ENCODE results near the gene SPTBN1. TPM values are rescaled to one million over a fixed set of nuclear protein-coding genes. Genes with fewer than 3 reads are reported as not detected.

Gene SPTBN1
- total and polyA plus RNA-seq, 5 donors, result 141 to 348 (median 331) TPM

- ATAC-seq (no peak), DNase-seq (no peak)
- Histone ChIP-seq H3K9me3 (ENCODE audit: control insufficient read depth, low read length) (no peaks in the 10 kb centered on the region), H3K27ac (ENCODE audit: low read length) (no peak overlapping the region), H3K4me3 (ENCODE audit: low read length) (no peak overlapping the region), H3K4me1 (ENCODE audit: control insufficient read depth, insufficient read depth, low read length) (no peaks in the 10 kb centered on the region), H3K27me3 (ENCODE audit: control insufficient read depth, insufficient read depth) (no peaks in the 10 kb centered on the region)
- 93% methylated on average over 4 of the region's 4 CpGs for WGBS
- intact Hi-C loops (cut with DNase I), result loop anchor here in 1 of 4 donors (10.0 kb wide), 1 partner anchor 124 kb away; no protein-coding TSS in a partner anchor
Observed at GRCh38 chr2:54649191-54649590, 193.1 kb downstream of the SPTBN1 start.

- H3K4me1 ChIP-seq (ENCODE audit: control insufficient read depth, insufficient read depth, low read length), result no peaks in the 10 kb centered on the region
- no peak for DNase-seq
- no peaks in the 10 kb centered on the region for H3K9me3 ChIP-seq (ENCODE audit: control insufficient read depth, low read length)
- no peak for ATAC-seq
- WGBS, result 94% methylated on average over 12 of the region's 12 CpGs
- H3K4me3 ChIP-seq (ENCODE audit: low read length), result no peak overlapping the region
- intact Hi-C loops (cut with DNase I), result loop anchor here in 1 of 4 donors (10.0 kb wide), 1 partner anchor 125 kb away; no protein-coding TSS in a partner anchor
- no peaks in the 10 kb centered on the region for H3K27me3 ChIP-seq (ENCODE audit: control insufficient read depth, insufficient read depth)
- no peak overlapping the region for H3K27ac ChIP-seq (ENCODE audit: low read length)
Observed at GRCh38 chr2:54649633-54650032, 193.5 kb downstream of the SPTBN1 start.

GRCh38 chr2:54650612-54651011 lies 194.5 kb downstream of the SPTBN1 start:
- Histone ChIP-seq H3K27ac (ENCODE audit: low read length) (no peak overlapping the region), H3K27me3 (ENCODE audit: control insufficient read depth, insufficient read depth) (no peaks in the 10 kb centered on the region), H3K4me1 (ENCODE audit: control insufficient read depth, insufficient read depth, low read length) (no peaks in the 10 kb centered on the region), H3K9me3 (ENCODE audit: control insufficient read depth, low read length) (no peaks in the 10 kb centered on the region), H3K4me3 (ENCODE audit: low read length) (no peak overlapping the region)
- DNase-seq (no peak), ATAC-seq (no peak)
- intact Hi-C loops (cut with DNase I), result no loop called here
- WGBS, result 95% methylated on average over 2 of the region's 2 CpGs

GRCh38 chr2:54651291-54651690 lies 195.2 kb downstream of the SPTBN1 start:
- ATAC-seq (no peak), DNase-seq (no peak)
- Histone ChIP-seq H3K27me3 (ENCODE audit: control insufficient read depth, insufficient read depth) (no peaks in the 10 kb centered on the region), H3K4me3 (ENCODE audit: low read length) (no peak overlapping the region), H3K9me3 (ENCODE audit: control insufficient read depth, low read length) (no peaks in the 10 kb centered on the region), H3K27ac (ENCODE audit: low read length) (no peak overlapping the region), H3K4me1 (ENCODE audit: control insufficient read depth, insufficient read depth, low read length) (no peaks in the 10 kb centered on the region)
- intact Hi-C loops (cut with DNase I), result no loop called here
- 82% methylated on average over 5 of the region's 5 CpGs for WGBS

GRCh38 chr2:54652540-54652939 lies 196.4 kb downstream of the SPTBN1 start:
- H3K27me3 ChIP-seq (ENCODE audit: control insufficient read depth, insufficient read depth), result no peaks in the 10 kb centered on the region
- H3K4me1 ChIP-seq (ENCODE audit: control insufficient read depth, insufficient read depth, low read length), result no peaks in the 10 kb centered on the region
- ATAC-seq, result no peak
- no peak for DNase-seq
- intact Hi-C loops (cut with DNase I), result no loop called here
- 99% methylated on average over 1 of the region's 1 CpG for WGBS
- H3K4me3 ChIP-seq (ENCODE audit: low read length), result no peak overlapping the region
- no peak overlapping the region for H3K27ac ChIP-seq (ENCODE audit: low read length)
- no peaks in the 10 kb centered on the region for H3K9me3 ChIP-seq (ENCODE audit: control insufficient read depth, low read length)

- no peaks in the 10 kb centered on the region for H3K27me3 ChIP-seq (ENCODE audit: control insufficient read depth, insufficient read depth)
- DNase-seq (no peak), ATAC-seq (peak in 1 of 2 donors; percentile 6)
- H3K4me1 ChIP-seq (ENCODE audit: control insufficient read depth, insufficient read depth, low read length), result no peaks in the 10 kb centered on the region
- H3K4me3 ChIP-seq (ENCODE audit: low read length), result no peak overlapping the region
- intact Hi-C loops (cut with DNase I), result no loop called here
- H3K27ac ChIP-seq (ENCODE audit: low read length), result no peak overlapping the region
- WGBS, result 90% methylated on average over 26 of the region's 26 CpGs
- H3K9me3 ChIP-seq (ENCODE audit: control insufficient read depth, low read length), result no peaks in the 10 kb centered on the region
Observed at GRCh38 chr2:54653572-54654204, 197.6 kb downstream of the SPTBN1 start.

- 89% methylated on average over 14 of the region's 14 CpGs for WGBS
- Histone ChIP-seq H3K4me1 (ENCODE audit: control insufficient read depth, insufficient read depth, low read length) (no peaks in the 10 kb centered on the region), H3K4me3 (ENCODE audit: low read length) (no peak overlapping the region), H3K27ac (ENCODE audit: low read length) (no peak overlapping the region), H3K27me3 (ENCODE audit: control insufficient read depth, insufficient read depth) (no peaks in the 10 kb centered on the region), H3K9me3 (ENCODE audit: control insufficient read depth, low read length) (no peaks in the 10 kb centered on the region)
- intact Hi-C loops (cut with DNase I), result no loop called here
- no peak for DNase-seq
- ATAC-seq, result no peak
Observed at GRCh38 chr2:54655046-54655809, 199.1 kb downstream of the SPTBN1 start.

GRCh38 chr2:54656863-54657262 lies 200.7 kb downstream of the SPTBN1 start:
- no peaks in the 10 kb centered on the region for H3K9me3 ChIP-seq (ENCODE audit: control insufficient read depth, low read length)
- DNase-seq (no peak), ATAC-seq (no peak)
- no peak overlapping the region for H3K27ac ChIP-seq (ENCODE audit: low read length)
- no peaks in the 10 kb centered on the region for H3K4me1 ChIP-seq (ENCODE audit: control insufficient read depth, insufficient read depth, low read length)
- 81% methylated on average over 3 of the region's 3 CpGs for whole genome bisulfite sequencing
- intact Hi-C loops (cut with DNase I), result no loop called here
- no peaks in the 10 kb centered on the region for H3K27me3 ChIP-seq (ENCODE audit: control insufficient read depth, insufficient read depth)
- no peak overlapping the region for H3K4me3 ChIP-seq (ENCODE audit: low read length)

- WGBS, result 77% methylated on average over 12 of the region's 12 CpGs
- Histone ChIP-seq H3K4me3 (ENCODE audit: low read length) (no peak overlapping the region), H3K4me1 (ENCODE audit: control insufficient read depth, insufficient read depth, low read length) (no peaks in the 10 kb centered on the region), H3K27me3 (ENCODE audit: control insufficient read depth, insufficient read depth) (no peaks in the 10 kb centered on the region), H3K9me3 (ENCODE audit: control insufficient read depth, low read length) (no peaks in the 10 kb centered on the region), H3K27ac (ENCODE audit: low read length) (peak overlapping the region; percentile 15)
- DNase-seq, result peak; percentile 54 to 81 (median 77)
- intact Hi-C loops (cut with DNase I), result no loop called here
- peak; percentile 66 to 71 for ATAC-seq
Observed at GRCh38 chr2:54657664-54658083, 201.5 kb downstream of the SPTBN1 start.

GRCh38 chr2:54658564-54659071 lies 202.5 kb downstream of the SPTBN1 start:
- no peaks in the 10 kb centered on the region for H3K27me3 ChIP-seq (ENCODE audit: control insufficient read depth, insufficient read depth)
- WGBS, result 67% methylated on average over 1 of the region's 1 CpG
- H3K4me1 ChIP-seq (ENCODE audit: control insufficient read depth, insufficient read depth, low read length), result no peaks in the 10 kb centered on the region
- H3K9me3 ChIP-seq (ENCODE audit: control insufficient read depth, low read length), result no peaks in the 10 kb centered on the region
- DNase-seq, result no peak
- ATAC-seq, result peak in 1 of 2 donors; percentile 8
- H3K4me3 ChIP-seq (ENCODE audit: low read length), result no peak overlapping the region
- intact Hi-C loops (cut with DNase I), result no loop called here
- no peak overlapping the region for H3K27ac ChIP-seq (ENCODE audit: low read length)

GRCh38 chr2:54659527-54659926 lies 203.4 kb downstream of the SPTBN1 start:
- H3K4me1 ChIP-seq (ENCODE audit: control insufficient read depth, insufficient read depth, low read length), result no peaks in the 10 kb centered on the region
- 83% methylated on average over 4 of the region's 4 CpGs for WGBS
- DNase-seq (no peak), ATAC-seq (no peak)
- H3K9me3 ChIP-seq (ENCODE audit: control insufficient read depth, low read length), result no peaks in the 10 kb centered on the region
- no peak overlapping the region for H3K4me3 ChIP-seq (ENCODE audit: low read length)
- intact Hi-C loops (cut with DNase I), result no loop called here
- peak overlapping the region; percentile 13 for H3K27ac ChIP-seq (ENCODE audit: low read length)
- H3K27me3 ChIP-seq (ENCODE audit: control insufficient read depth, insufficient read depth), result no peaks in the 10 kb centered on the region
